Retinal pigment epithelial cell (primary cell): Measurements from ENCODE around the gene CHRNB2.
A peak's percentile ranks its signal among the peaks of the same experiment; 100 is the strongest.

ENCODE experiments used
- DNase-seq: peaks from one replicate; pipeline ENCODE4 v3.0.0-alpha.2; 2010; ENCODE audit warnings: low read depth
- H3K4me3 ChIP-seq: 2 replicates; pipeline ENCODE4 v1.5.1; 2011; ENCODE audit warnings: mild to moderate bottlenecking, low read length, control low read depth, moderate library complexity
- TF ChIP-seq, protein P1 (sequence below): conservative IDR thresholded peaks from 2 replicates; pipeline ENCODE4 v1.5.1; 2011; ENCODE audit warnings: low read depth, low read length, control low read depth, inconsistent platforms

The CHRNB2 gene

DNA sequence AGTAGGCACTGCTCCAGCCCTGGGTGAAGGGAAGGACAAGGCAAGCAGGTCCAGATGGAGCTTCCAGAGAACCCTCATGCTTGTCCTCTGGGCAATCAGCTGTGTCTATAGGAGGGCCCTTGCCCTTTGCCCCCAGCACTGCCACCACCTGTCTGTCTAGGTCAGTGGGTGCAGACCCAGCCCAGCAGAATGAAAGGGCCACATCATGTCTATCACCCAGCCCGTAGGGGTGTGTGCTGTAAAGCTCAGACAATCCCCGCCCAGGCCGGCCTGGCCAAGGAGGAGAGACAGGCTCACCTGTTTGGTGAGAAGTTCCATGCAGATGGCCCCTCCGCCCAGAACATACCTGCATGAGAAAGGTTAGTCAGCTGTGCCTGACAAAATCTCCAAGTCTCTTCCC lies 16.1 kb upstream of the CHRNB2 start:
- H3K4me3 ChIP-seq = no peak overlapping the region
- DNase-seq = no peak
- TF ChIP-seq, protein P1, sequence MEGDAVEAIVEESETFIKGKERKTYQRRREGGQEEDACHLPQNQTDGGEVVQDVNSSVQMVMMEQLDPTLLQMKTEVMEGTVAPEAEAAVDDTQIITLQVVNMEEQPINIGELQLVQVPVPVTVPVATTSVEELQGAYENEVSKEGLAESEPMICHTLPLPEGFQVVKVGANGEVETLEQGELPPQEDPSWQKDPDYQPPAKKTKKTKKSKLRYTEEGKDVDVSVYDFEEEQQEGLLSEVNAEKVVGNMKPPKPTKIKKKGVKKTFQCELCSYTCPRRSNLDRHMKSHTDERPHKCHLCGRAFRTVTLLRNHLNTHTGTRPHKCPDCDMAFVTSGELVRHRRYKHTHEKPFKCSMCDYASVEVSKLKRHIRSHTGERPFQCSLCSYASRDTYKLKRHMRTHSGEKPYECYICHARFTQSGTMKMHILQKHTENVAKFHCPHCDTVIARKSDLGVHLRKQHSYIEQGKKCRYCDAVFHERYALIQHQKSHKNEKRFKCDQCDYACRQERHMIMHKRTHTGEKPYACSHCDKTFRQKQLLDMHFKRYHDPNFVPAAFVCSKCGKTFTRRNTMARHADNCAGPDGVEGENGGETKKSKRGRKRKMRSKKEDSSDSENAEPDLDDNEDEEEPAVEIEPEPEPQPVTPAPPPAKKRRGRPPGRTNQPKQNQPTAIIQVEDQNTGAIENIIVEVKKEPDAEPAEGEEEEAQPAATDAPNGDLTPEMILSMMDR = no peak

DNA sequence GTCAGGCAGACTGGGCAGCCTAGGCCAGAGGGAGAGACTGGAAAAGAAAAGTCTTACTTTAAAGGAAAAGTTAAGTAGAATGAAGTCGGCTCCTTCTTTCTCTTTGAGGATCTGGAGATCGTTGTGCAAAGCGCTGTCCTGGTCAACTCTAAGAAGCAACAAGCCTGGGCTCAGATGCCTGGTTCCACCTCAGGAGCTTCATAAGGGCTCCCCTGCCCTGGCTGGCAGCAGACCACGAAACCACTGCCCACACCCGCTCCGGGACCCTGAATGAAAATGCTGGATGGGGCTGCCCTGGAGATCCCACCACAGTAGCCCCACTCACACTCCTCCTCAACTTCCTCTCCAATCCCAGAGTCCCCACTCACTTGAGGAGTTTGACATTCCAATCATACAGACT lies 15.5 kb upstream of the CHRNB2 start:
- TF ChIP-seq, protein P1 = no peak
- no peak overlapping the region for H3K4me3 ChIP-seq
- no peak for DNase-seq

DNA sequence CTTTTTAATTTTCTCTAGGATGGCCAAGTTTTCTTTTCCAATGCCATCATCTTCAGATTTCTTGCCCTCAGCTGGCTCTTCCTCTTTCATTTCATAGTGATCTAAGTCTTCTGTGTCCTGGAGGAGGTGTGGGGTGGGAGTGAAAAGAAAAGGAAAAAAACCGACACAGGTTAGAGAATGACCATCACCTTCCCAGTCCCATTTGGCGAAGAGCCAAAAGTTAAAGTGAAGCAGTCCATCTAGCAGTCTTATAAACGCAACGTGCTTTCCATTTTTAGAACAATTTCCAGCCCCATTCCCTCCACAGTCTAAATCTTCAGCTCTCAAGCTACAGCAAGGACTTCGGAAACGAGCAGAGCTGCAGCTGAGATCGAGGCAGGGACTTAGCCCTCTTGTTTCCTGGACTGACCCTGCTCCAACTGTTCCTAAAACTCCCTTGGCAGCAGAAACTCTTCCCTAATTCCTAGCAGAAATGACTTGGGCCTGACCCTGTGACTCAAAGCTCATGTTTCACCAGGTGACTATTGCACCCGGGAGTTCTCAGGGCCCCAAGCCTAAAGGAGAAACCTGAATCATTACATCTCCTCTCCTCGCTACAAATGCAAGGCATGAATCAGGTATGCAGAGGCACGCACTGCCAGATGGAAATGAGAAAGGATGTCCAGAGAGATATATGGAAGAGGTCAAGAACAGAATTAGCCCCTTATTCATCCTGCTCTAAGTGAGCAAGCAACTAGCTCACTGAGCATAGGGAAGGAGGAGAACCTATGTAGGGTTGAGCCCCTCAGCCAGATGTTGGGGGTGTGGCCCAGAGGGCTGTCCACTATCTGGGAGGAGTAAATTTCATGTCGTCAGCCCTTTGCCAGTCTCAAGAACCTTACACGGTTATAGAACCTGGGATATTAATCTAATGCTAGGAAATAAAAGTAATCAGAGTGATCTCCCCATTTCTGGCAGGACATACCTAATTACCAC lies 14.2 kb upstream of the CHRNB2 start:
- no peak for DNase-seq
- TF ChIP-seq, protein P1 = no peak
- no peak overlapping the region for H3K4me3 ChIP-seq

GRCh38 chr1:154556422-154556821 lies 11.2 kb upstream of the CHRNB2 start:
- no peak for DNase-seq
- peak overlapping the region; percentile 92 for H3K4me3 ChIP-seq

GRCh38 chr1:154557248-154557938 lies 10.2 kb upstream of the CHRNB2 start:
- TF ChIP-seq, protein P1 = no peak
- peak overlapping the region; percentile 92 for H3K4me3 ChIP-seq
- no peak for DNase-seq

More at GRCh38 chr1:154556422-154556821, 11.2 kb upstream of the CHRNB2 start:
- TF ChIP-seq, protein P1 = no peak

DNA sequence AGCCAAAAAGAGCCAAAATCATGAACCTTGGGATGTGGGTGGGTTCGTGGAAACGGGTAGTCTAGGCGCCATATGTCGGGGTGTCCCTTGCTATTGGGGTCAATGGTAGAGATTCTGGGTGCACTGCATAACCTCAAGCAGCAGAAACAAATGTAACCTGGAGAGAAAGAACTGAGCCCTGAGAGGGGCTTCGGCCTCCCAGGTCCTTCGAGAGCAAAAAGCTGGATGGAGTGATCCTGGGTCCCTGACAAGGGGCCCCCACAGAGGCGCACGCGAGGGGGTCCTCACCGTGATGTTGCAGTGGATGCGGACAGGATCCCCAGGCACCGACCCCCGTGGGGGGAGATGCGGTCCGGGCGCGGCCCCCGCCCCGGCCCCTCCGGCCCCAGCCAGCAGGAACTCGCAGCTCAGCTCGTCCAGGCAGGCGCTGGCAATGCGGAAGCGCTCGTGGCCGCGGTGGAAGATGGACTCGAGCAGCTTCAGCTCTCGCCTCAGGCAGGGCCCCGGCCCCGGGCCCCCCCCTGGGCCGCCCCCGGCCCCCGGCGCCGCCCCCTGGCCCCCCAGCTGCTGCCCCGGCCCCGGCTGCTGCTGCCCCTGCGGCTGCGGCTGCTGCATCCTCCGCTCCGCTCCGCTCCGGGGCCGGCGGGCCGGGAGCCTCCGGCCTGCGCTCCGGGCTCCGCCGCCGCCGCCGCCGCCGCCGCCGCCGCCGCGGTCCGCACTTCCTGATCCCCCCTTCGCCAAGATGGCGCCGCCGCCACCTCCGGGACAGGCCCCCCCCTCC lies 9.4 kb upstream of the CHRNB2 start, which contains the start of gene UBE2Q1:
Gene UBE2Q1, minus strand, starts transcription at position 724 of the 781 bp plus-strand sequence. Its CDS starts 109 bp downstream, at position 615.
- TF ChIP-seq, protein P1 = no peak
- H3K4me3 ChIP-seq = peak within 1 kb of the TSS; percentile 92
- no peak for DNase-seq
